SK-N-SH (cell line): ENCODE results near the gene ABHD17C.
"Not testable (repeated sequence)": the region's sequence is repeated elsewhere in the genome, so short reads cannot be mapped to it uniquely, and the experiment has no call there.

Source experiments
- CTCF ChIP-seq: fragments of 200-600 bp; sonication (generic); IDR thresholded peaks from 2 replicates; pipeline ENCODE4 v1.6.1; 2017; ENCODE audit warnings: antibody characterized with exemption, mild to moderate bottlenecking, moderate library complexity
- EP300 ChIP-seq, 2 experiments: IDR thresholded peaks; 2 replicates each; pipeline versions ENCODE4 v1.4.0 to v1.6.1; 2012; ENCODE audit warnings: borderline replicate concordance in 1 of 2, low read depth in 1 of 2, low read length in 1 of 2
- EZH2phosphoT487 ChIP-seq: fragments of 200-600 bp; sonication (generic); IDR thresholded peaks from 2 replicates; pipeline ENCODE4 v1.6.1; 2017; ENCODE audit warnings: low read depth, mixed run types, mild to moderate bottlenecking, antibody characterized with exemption, moderate library complexity, borderline replicate concordance
- FOXM1 ChIP-seq: IDR thresholded peaks from 2 replicates; pipeline ENCODE4 v1.4.0; 2012; ENCODE audit warnings: low read depth, mild to moderate bottlenecking
- IRF3 ChIP-seq: fragments of 150-350 bp; IDR thresholded peaks from 2 replicates; pipeline ENCODE4 v1.6.1; 2016; ENCODE audit warnings: mild to moderate bottlenecking, low read depth, low read length
- JUND ChIP-seq: IDR thresholded peaks from 2 replicates; pipeline ENCODE4 v1.4.0; 2012
- MXI1 ChIP-seq: IDR thresholded peaks from 2 replicates; pipeline ENCODE4 v1.6.1; 2012; ENCODE audit warnings: mild to moderate bottlenecking, low read depth, low read length, improper control_type of control experiment
- NRF1 ChIP-seq: IDR thresholded peaks from 2 replicates; pipeline ENCODE4 v1.6.1; 2012; ENCODE audit warnings: low read depth, mild to moderate bottlenecking, low read length
- POLR2AphosphoS5 ChIP-seq: IDR thresholded peaks from 2 replicates; pipeline ENCODE4 v1.6.1; 2012; ENCODE audit warnings: low read depth, low read length
- RAD21 ChIP-seq: IDR thresholded peaks from 2 replicates; pipeline ENCODE4 v1.6.1; 2012; ENCODE audit warnings: mild to moderate bottlenecking, low read length
- RCOR1 ChIP-seq: fragments of 150-350 bp; IDR thresholded peaks from 2 replicates; pipeline ENCODE4 v1.6.1; 2017; ENCODE audit warnings: antibody characterized with exemption, low read length
- SIN3A ChIP-seq: IDR thresholded peaks from 2 replicates; pipeline ENCODE4 v1.6.1; 2012; ENCODE audit warnings: low read depth, mild to moderate bottlenecking, low read length, moderate library complexity, borderline replicate concordance
- YY1 ChIP-seq: IDR thresholded peaks from 2 replicates; pipeline ENCODE4 v1.4.0; 2012; ENCODE audit warnings: low read depth, mild to moderate bottlenecking
- ZBTB33 ChIP-seq: IDR thresholded peaks from 2 replicates; pipeline ENCODE4 v1.4.0; 2012; ENCODE audit warnings: low read depth, borderline replicate concordance

GRCh38 chr15:80647424-80647823 lies 47.7 kb upstream of the ABHD17C start:
- not testable (repeated sequence) for TF ChIP-seq IRF3; CTCF; FOXM1; EP300 (IDR thresholded peaks at IDR 0.05; ENCODE audit: borderline replicate concordance in 1 of 2, low read depth in 1 of 2, low read length in 1 of 2); MXI1; RAD21; POLR2AphosphoS5; SIN3A; EZH2phosphoT487; ZBTB33; YY1; RCOR1; NRF1; JUND
